ENCODE data around the gene PAPPA2. TPM values are rescaled to one million over a fixed set of nuclear protein-coding genes. Genes with fewer than 3 reads are reported as not detected.

The PAPPA2 gene
- total and polyA plus RNA-seq, 2 of the 8 experiments (the other 6 are each of a cell fraction or from before 2014, with no cell fraction given), result 0.08 to 0.88 TPM

DNA sequence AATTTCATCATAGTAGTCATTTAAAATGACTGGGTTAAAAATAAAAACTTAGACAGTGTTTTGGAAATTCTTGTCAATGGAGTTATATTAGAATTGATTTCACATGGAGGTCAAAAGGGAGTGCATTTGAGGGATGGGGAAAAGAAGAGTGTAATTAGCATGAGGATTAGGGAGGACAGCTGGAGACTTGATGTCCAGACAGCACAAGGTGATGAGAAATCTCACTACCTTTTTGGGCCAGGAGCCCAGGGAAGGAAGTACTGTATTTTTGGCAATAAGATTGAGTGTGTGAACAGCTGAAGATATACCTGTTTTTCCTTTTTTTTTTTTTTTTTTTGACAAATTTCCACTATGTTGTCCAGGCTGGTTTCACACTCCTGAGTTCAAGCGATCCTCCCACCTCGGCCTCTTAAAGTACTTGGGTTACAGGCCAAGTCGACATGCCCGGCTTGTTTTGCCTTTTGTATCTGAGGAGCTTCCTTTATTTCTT is 163.6 kb downstream of the PAPPA2 start:
- WGBS, 2 experiments (ENCODE audit: extremely low coverage in 1 of 2, insufficient coverage in 1 of 2, insufficient read length in 1 of 2, insufficient replicate concordance in 2 of 2, low coverage in 1 of 2, low lambda C conversion rate in 2 of 2, missing lambda C conversion rate in 1 of 2), result 92% methylated on average over 4 of the region's 4 CpGs; no CpG with 5 or more reads in 1 of the 2 experiments
- H3K9me3 ChIP-seq (ENCODE audit: insufficient read depth in 2 of 2, low read depth in 1 of 2, low read length in 1 of 2), result no peaks in the 10 kb centered on the region
- TF ChIP-seq NRF1 (IDR thresholded peaks at IDR 0.05; ENCODE audit: low read depth, low read length) (no peak), POLR2A (IDR thresholded peaks at IDR 0.05; ENCODE audit: control extremely low read depth in 1 of 2, low read depth in 2 of 2, low read length in 2 of 2) (no peak), BRCA1 (IDR thresholded peaks at IDR 0.05; ENCODE audit: low read depth, low read length) (no peak), JUN (IDR thresholded peaks at IDR 0.05; ENCODE audit: low read depth, low read length) (no peak), TCF12 (IDR thresholded peaks at IDR 0.05; ENCODE audit: low read depth, low read length) (no peak)

More for the DNA sequence above, 163.6 kb downstream of the PAPPA2 start:
- Histone ChIP-seq H3K4ac (replicated peaks; ENCODE audit: insufficient read length, low read depth, low read length) (no peak overlapping the region), H4K8ac (ENCODE audit: extremely low read depth, insufficient read depth, low read length) (no peak overlapping the region), H3K9ac (replicated peaks in 1 of 4; ENCODE audit: extremely low read depth in 1 of 4, low read depth in 3 of 4, low read length in 3 of 4) (no peak overlapping the region), H4K91ac (replicated peaks; ENCODE audit: insufficient read length, low read length) (no peak overlapping the region), H2BK5ac (ENCODE audit: low read depth, low read length) (no peak overlapping the region), H3K4me3 (ENCODE audit: extremely low read depth in 1 of 4, insufficient read depth in 2 of 4, low read depth in 3 of 4, low read length in 4 of 4) (no peak overlapping the region), H3K27me3 (replicated peaks in 1 of 4; ENCODE audit: control insufficient read depth in 3 of 4, extremely low read depth in 1 of 4, insufficient read depth in 3 of 4, low read length in 3 of 4) (no peaks in the 10 kb centered on the region), H2BK12ac (ENCODE audit: low read depth, low read length) (no peak overlapping the region), H3K79me1 (ENCODE audit: low read depth, low read length) (no peaks in the 10 kb centered on the region), H3K79me2 (ENCODE audit: control insufficient read depth in 1 of 2, insufficient read depth in 2 of 2, low read length in 2 of 2) (no peaks in the 10 kb centered on the region), H3K4me2 (ENCODE audit: insufficient read depth in 1 of 2, low read depth in 2 of 2, low read length in 2 of 2) (no peak overlapping the region), H2BK15ac (ENCODE audit: low read length) (no peak overlapping the region), H3K56ac (replicated peaks; ENCODE audit: insufficient read length, low read depth, low read length) (no peak overlapping the region), H2AFZ (ENCODE audit: low read length) (no peak overlapping the region), H2BK20ac (ENCODE audit: low read length) (no peak overlapping the region), H3K18ac (ENCODE audit: extremely low read depth, low read length) (no peak overlapping the region), H3K23ac (ENCODE audit: insufficient read length) (no peak overlapping the region), H2BK120ac (replicated peaks; ENCODE audit: low read depth, low read length) (no peak overlapping the region), H3K27ac (ENCODE audit: low read depth, low read length) (no peak overlapping the region), H4K5ac (ENCODE audit: insufficient read length, low read depth, low read length) (no peak overlapping the region), H3K23me2 (ENCODE audit: low read depth, low read length) (no peaks in the 10 kb centered on the region), H4K20me1 (replicated peaks in 1 of 2; ENCODE audit: control insufficient read depth in 1 of 2, insufficient read depth in 2 of 2, low read length in 2 of 2) (peaks cover 0 to 1% of the 10 kb centered on the region in 2 experiments), H3K36me3 (ENCODE audit: control insufficient read depth in 2 of 4, insufficient read depth in 4 of 4, low read length in 3 of 4) (no peaks in the 10 kb centered on the region), H3K14ac (ENCODE audit: insufficient read length) (no peak overlapping the region), H2AK5ac (ENCODE audit: low read depth, low read length) (no peak overlapping the region), H3K4me1 (replicated peaks in 1 of 4; ENCODE audit: control insufficient read depth in 3 of 4, insufficient read depth in 4 of 4, low read length in 3 of 4) (no peaks in the 10 kb centered on the region)
- DNase-seq (ENCODE audit: low read depth in 1 of 2, low spot score in 2 of 2), result no peak
- CTCF ChIA-PET (ENCODE audit: partially characterized antibody), result interaction anchor here (0.8 to 1.7 kb wide), 3 partner anchors 9 to 59 kb away, joined by 4 to 5 read pairs (median 4); no protein-coding TSS in a partner anchor
- POLR2A ChIA-PET (ENCODE audit: partially characterized antibody), result no interaction called here
- FAIRE-seq, result no peak
